ENCODE results near the gene DMD. TPM values are rescaled to one million over a fixed set of nuclear protein-coding genes. Genes with fewer than 3 reads are reported as not detected.

Gene DMD
- total and polyA plus RNA-seq, 2 of the 13 experiments (the other 11 are each of a cell fraction or from before 2014, with no cell fraction given): 17.6 to 25.9 TPM

DNA sequence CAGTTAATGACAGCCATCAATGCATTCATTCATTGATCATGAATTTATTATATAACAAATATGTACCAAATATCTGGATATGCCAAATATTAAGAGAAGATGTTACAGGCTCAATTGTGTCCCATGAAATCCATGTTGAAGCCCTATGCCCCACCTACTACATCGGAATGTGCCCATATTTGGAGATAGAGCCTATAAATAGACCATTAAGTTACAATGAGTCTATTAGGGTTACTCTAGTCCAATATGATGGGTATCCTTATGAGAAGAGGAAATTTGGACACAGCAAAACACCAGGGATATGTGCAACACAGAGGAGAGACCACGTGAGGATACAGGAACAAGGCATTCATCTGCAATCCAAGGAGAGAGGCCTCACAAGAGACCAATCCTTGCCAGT, 634.5 kb downstream of the DMD start (continued):
- TF ChIP-seq GTF2F1 (IDR thresholded peaks at IDR 0.05; ENCODE audit: low read length) (no peak), ZFP37 (CRISPR knock-in tag; IDR thresholded peaks at IDR 0.05; ENCODE audit: borderline replicate concordance) (no peak), ZNF382 (CRISPR knock-in tag; IDR thresholded peaks at IDR 0.05; ENCODE audit: borderline replicate concordance) (no peak), STAT5B (CRISPR knock-in tag; IDR thresholded peaks at IDR 0.05) (no peak), ESRRA (CRISPR knock-in tag; IDR thresholded peaks at IDR 0.05; ENCODE audit: low read depth) (no peak), JUND (CRISPR knock-in tag; IDR thresholded peaks at IDR 0.05) (no peak), GATA4 (IDR thresholded peaks at IDR 0.05; ENCODE audit: borderline replicate concordance, low read depth) (no peak), ZNF563 (CRISPR knock-in tag; IDR thresholded peaks at IDR 0.05) (no peak), ZNF564 (CRISPR knock-in tag; IDR thresholded peaks at IDR 0.05) (no peak)
- TF ChIP-seq, protein P1, sequence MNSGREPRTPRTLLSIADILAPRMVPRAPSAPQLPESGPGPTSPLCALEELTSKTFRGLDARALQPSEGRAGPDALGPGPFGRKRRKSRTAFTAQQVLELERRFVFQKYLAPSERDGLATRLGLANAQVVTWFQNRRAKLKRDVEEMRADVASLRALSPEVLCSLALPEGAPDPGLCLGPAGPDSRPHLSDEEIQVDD (CRISPR knock-in tag; IDR thresholded peaks at IDR 0.05; ENCODE audit: borderline replicate concordance): no peak
- TF ChIP-seq, protein P2, sequence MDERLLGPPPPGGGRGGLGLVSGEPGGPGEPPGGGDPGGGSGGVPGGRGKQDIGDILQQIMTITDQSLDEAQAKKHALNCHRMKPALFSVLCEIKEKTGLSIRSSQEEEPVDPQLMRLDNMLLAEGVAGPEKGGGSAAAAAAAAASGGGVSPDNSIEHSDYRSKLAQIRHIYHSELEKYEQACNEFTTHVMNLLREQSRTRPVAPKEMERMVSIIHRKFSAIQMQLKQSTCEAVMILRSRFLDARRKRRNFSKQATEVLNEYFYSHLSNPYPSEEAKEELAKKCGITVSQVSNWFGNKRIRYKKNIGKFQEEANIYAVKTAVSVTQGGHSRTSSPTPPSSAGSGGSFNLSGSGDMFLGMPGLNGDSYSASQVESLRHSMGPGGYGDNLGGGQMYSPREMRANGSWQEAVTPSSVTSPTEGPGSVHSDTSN (CRISPR knock-in tag; IDR thresholded peaks at IDR 0.05): no peak

DNA sequence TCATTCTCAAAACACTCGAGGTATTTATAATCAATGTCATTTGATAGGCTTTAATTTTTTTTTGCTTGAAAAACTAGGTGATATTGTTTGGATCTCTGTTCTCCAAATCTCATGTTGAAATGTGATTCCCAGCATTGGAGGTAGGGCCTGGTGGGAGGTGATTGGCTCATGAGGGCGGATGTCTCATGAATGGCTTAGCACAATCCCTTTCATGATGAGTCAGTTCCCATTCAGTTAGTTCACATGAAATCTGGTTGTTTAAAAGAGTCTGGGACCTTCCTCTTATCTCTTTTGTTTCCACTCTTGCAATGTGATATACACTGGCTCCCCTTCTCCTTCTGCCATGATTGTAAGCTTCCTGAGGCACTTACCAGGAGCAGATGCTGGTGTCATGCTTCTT, 638.7 kb downstream of the DMD start:
- in situ Hi-C loops (cut with HindIII; ENCODE audit: extremely low pct_ligation_motif_present, low pct_unique_long_range_greater_than_20kb): no loop called here
- FAIRE-seq (no peak), ATAC-seq (no peak), DNase-seq (ENCODE audit: low spot score) (no peak)
- H3K4me3 ChIP-seq (replicated peaks in 1 of 3; ENCODE audit: insufficient read depth in 1 of 3, low read depth in 2 of 3, low read length in 3 of 3): no peak overlapping the region
- intact Hi-C loops (cut with micrococcal nuclease; ENCODE audit: unreplicated experiment): no loop called here
- TF ChIP-seq, protein P3, sequence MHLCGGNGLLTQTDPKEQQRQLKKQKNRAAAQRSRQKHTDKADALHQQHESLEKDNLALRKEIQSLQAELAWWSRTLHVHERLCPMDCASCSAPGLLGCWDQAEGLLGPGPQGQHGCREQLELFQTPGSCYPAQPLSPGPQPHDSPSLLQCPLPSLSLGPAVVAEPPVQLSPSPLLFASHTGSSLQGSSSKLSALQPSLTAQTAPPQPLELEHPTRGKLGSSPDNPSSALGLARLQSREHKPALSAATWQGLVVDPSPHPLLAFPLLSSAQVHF (CRISPR knock-in tag; IDR thresholded peaks at IDR 0.05): no peak
- no peak for TF ChIP-seq ZNF451 (CRISPR knock-in tag; IDR thresholded peaks at IDR 0.05)
- TF ChIP-seq ZNF282 (IDR thresholded peaks at IDR 0.05; ENCODE audit: partially characterized antibody): no peak
- no peak for TF ChIP-seq SAFB2 (CRISPR knock-in tag; IDR thresholded peaks at IDR 0.05; ENCODE audit: borderline replicate concordance, low read depth)
- no peak for TF ChIP-seq ZNF598 (CRISPR knock-in tag; IDR thresholded peaks at IDR 0.05; ENCODE audit: borderline replicate concordance)
- no peak for TF ChIP-seq BRCA1 (CRISPR knock-in tag; IDR thresholded peaks at IDR 0.05)
- TF ChIP-seq ZNF225 (CRISPR knock-in tag; IDR thresholded peaks at IDR 0.05): no peak
- H3K9ac ChIP-seq (ENCODE audit: insufficient read depth, low read depth, low read length): no peak overlapping the region
- H3K9me3 ChIP-seq (ENCODE audit: low read length): no peaks in the 10 kb centered on the region
- no peak overlapping the region for H3K27ac ChIP-seq (ENCODE audit: extremely low read length, insufficient read depth, low read length)
- H4K20me1 ChIP-seq (ENCODE audit: insufficient read depth, low read length): no peaks in the 10 kb centered on the region
- ChIA-PET CTCF (ENCODE audit: low intra/inter-chr PET ratio, low total read pairs) (no interaction called here), POLR2A (no interaction called here)
- no peaks in the 10 kb centered on the region for H3K36me3 ChIP-seq (replicated peaks in 1 of 2; ENCODE audit: control insufficient read depth in 1 of 2, insufficient read depth in 2 of 2, low read length in 2 of 2)
- H3K4me1 ChIP-seq (ENCODE audit: insufficient read depth, low read length): no peaks in the 10 kb centered on the region
- no peaks in the 10 kb centered on the region for H3K79me2 ChIP-seq (ENCODE audit: insufficient read depth, low read length)
- BruUV-seq (replicated peaks): no TSS peak
- WGBS (ENCODE audit: low lambda C conversion rate): 0% methylated on average over 2 of the region's 2 CpGs
- H2AFZ ChIP-seq (ENCODE audit: low read length): no peak overlapping the region
- no peak overlapping the region for H3K4me2 ChIP-seq (ENCODE audit: low read depth, low read length)
- H3K27me3 ChIP-seq (ENCODE audit: control insufficient read depth in 1 of 2, insufficient read depth in 2 of 2, low read length in 2 of 2): no peaks in the 10 kb centered on the region

Measured in HepG2 (cell line).